Ectodermal cell (in vitro differentiated cells): ENCODE data around the gene LYRM9.
"Not testable (repeated sequence)": the region's sequence is repeated elsewhere in the genome, so short reads cannot be mapped to it uniquely, and the experiment has no call there.

Experiments
- H3K27ac ChIP-seq: 2 replicates; pipeline ENCODE4 v1.7.0; 2013; ENCODE audit warnings: mild to moderate bottlenecking, low read depth, low read length; ENCODE audit not compliant: insufficient read depth, poor library complexity, severe bottlenecking
- H3K27me3 ChIP-seq: 2 replicates; pipeline ENCODE4 v1.7.0; 2013; ENCODE audit warnings: mild to moderate bottlenecking, low read length; ENCODE audit not compliant: insufficient read depth, control insufficient read depth, poor library complexity, severe bottlenecking
- H3K36me3 ChIP-seq: one replicate; pipeline ENCODE4 v1.7.0; 2013; ENCODE audit warnings: low read length; ENCODE audit not compliant: control insufficient read depth, insufficient read depth
- H3K4me1 ChIP-seq: one replicate; pipeline ENCODE4 v1.7.0; 2013; ENCODE audit warnings: low read length; ENCODE audit not compliant: control insufficient read depth, insufficient read depth
- H3K4me3 ChIP-seq: 2 replicates; pipeline ENCODE4 v1.7.0; 2013; ENCODE audit warnings: low read depth, low read length, control low read depth; ENCODE audit not compliant: insufficient read depth
- H3K9me3 ChIP-seq: 2 replicates; pipeline ENCODE4 v1.7.0; 2013; ENCODE audit warnings: mild to moderate bottlenecking, low read length, moderate library complexity; ENCODE audit not compliant: control insufficient read depth
- WGBS, 2 experiments: methylation state at CpG; one replicate each; pipeline ENCODE4 v1.1.7; 2013; ENCODE audit warnings: missing lambda C conversion rate in 2 of 2; 5-methylcytosine and 5-hydroxymethylcytosine counted together

Gene LYRM9

DNA sequence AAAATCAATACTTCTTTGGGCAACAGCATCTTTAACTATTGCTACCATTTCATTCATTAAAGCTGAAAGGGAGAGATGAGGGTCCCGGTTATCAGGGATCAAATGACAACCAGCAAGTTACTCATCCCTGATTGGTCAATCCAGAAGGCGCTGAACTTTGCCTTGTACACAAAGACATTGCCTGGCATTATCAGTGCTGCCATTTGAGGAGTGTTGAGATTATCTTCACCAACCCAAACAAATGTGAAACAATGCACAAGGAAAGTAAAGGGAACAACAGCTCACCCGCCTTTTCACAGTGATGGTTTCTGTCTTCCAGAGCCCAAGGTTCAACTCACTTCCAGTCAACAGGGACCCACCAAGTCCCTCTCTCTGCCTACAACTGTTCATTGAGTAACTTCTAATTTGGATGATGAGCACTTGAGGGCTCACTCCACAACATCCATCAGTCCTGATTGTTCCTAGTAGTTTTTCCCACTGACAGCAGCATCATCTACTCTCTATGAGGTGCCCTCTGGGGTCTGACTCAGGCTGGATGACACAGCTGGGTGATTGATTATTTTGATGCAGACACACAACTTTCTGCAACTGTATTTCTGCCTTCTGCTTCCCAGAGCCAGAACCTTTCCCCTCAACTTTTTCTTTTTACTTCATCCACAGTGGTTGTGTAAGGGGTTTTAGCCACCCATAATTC is 32.0 kb downstream of the LYRM9 start:
- Histone ChIP-seq H3K27ac (no peak overlapping the region), H3K9me3 (no peaks in the 10 kb centered on the region), H3K4me3 (no peak overlapping the region), H3K36me3 (no peaks in the 10 kb centered on the region), H3K27me3 (no peaks in the 10 kb centered on the region), H3K4me1 (peaks cover 6% of the 10 kb centered on the region)
- WGBS, 2 experiments = 76 to 85% methylated on average over 3 of the region's 3 CpGs

DNA sequence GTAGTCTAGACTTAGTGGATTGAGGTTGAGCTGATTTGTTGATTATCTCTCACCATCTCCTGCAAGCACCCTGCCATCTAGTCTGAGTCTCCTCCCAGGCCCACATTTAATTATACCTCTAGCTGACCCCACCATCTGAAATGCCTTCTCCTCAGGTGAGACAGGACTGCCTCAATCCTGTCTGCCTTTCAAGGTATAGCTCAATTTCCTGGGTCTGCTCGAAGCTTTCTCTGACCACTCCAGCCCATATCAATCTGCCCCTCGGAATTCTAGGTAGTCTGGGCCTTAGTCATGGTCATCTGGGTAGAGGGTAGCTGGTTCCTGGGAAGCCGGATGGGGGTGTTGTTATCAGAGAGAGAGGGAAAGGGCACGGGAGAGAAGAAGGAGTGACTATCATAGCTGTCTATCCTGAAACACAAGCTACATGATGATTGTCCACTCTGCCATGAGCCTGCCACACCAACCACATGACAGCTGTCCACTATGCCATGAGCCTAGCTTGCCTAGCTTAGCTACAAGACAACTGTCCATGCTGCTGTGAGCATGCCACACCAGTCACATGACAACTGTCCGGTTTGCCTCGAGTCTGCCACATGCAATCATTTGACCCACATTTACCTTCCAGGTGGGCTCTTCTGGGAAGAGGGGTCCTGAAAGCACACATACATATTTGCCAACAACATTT is 34.4 kb downstream of the LYRM9 start:
- WGBS, 2 experiments = 92 to 93% methylated on average over 6 of the region's 6 CpGs
- H3K4me3 ChIP-seq = no peak overlapping the region
- no peaks in the 10 kb centered on the region for H3K36me3 ChIP-seq
- no peak overlapping the region for H3K27ac ChIP-seq
- H3K9me3 ChIP-seq = no peaks in the 10 kb centered on the region
- no peaks in the 10 kb centered on the region for H3K27me3 ChIP-seq
- H3K4me1 ChIP-seq = peaks cover 6% of the 10 kb centered on the region

DNA sequence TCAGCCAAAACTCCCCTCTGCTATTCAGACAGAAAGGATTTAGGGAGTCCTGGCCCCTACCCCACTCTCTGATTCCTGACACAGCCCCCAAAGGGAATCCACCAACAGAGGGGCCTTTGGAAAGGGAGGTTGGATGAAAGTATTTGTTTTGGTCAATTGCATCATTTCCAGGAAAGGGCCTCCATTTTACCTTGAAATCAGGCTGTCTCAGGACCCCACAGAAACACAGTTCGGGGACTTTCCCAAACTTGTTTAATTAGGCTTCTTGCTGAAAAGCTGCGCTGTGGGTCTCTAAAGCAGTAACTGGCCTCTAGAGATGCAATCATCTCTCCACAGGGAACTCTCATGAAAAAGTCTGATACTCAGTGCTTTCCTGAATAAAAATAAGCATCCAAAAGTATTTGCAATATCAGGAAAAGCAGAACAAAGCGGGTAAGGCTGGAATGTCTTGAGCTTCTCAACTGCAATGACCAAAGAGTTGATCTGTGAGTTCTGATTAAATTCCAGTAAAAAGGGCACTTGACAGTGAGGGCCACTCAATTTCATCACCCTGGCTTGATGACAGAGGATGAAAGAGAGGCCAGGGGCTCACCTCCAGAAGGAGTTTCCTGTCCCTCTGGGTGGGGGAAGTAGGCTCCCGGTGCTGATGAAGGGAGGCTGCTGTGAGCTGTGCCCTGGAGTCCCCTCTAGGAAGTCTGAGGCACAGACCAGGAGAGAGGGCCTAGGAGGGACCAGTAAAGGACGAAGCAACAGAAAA is 36.3 kb downstream of the LYRM9 start:
- whole genome bisulfite sequencing, 2 experiments = 84 to 85% methylated on average over 5 of the region's 5 CpGs
- Histone ChIP-seq H3K27ac (no peak overlapping the region), H3K4me1 (peaks cover 6% of the 10 kb centered on the region), H3K27me3 (no peaks in the 10 kb centered on the region), H3K9me3 (no peaks in the 10 kb centered on the region), H3K36me3 (no peaks in the 10 kb centered on the region), H3K4me3 (no peak overlapping the region)

DNA sequence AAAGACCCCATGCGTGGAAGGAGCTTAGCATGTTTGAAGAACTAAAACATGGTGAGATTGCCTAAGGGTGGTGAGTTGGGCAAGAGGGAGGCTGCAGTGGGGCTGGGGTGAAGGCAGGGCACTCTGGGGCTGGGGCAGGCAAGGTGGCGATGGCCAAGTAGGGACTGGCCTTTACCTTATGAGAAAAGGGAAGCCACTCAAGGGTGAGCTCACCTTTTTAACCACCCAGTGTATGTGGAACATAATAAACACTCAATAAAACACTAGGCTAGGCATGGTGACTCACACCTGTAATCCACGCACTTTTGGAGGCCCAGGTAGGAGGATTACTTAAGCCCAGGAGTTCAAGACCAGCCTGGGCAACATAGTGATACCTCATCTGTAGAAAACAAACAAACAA is 37.7 kb downstream of the LYRM9 start:
- no peak overlapping the region for H3K27ac ChIP-seq

DNA sequence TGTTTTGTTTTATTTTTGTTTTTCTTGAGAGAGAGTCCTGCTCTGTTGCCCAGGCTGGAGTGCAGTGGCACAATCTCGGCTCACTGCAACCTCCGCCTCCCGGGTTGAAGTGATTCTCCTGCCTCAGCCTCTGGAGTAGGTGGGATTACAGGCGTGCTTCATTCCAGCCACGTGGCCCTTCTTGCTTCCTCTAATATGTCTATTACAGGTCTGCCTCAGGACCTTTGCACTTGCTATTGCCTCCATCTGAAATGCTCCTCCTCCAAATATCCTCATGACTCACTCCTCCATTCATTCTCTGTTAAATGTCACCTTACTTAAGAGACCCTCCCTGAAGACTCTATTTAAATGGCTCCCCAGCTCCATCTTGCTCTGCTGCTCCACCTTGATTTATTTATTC is 39.0 kb downstream of the LYRM9 start:
- Histone ChIP-seq H3K9me3 (no peaks in the 10 kb centered on the region), H3K27ac (no peak overlapping the region), H3K4me3 (no peak overlapping the region), H3K36me3 (no peaks in the 10 kb centered on the region), H3K4me1 (peaks cover 6% of the 10 kb centered on the region), H3K27me3 (no peaks in the 10 kb centered on the region)
- 84 to 89% methylated on average over 5 of the region's 5 CpGs for WGBS, 2 experiments

More for the DNA sequence above, 37.7 kb downstream of the LYRM9 start:
- peaks cover 6% of the 10 kb centered on the region for H3K4me1 ChIP-seq
- no peaks in the 10 kb centered on the region for H3K27me3 ChIP-seq
- 91 to 92% methylated on average over 3 of the region's 3 CpGs for WGBS, 2 experiments
- H3K9me3 ChIP-seq = no peaks in the 10 kb centered on the region
- no peak overlapping the region for H3K4me3 ChIP-seq
- H3K36me3 ChIP-seq = no peaks in the 10 kb centered on the region

DNA sequence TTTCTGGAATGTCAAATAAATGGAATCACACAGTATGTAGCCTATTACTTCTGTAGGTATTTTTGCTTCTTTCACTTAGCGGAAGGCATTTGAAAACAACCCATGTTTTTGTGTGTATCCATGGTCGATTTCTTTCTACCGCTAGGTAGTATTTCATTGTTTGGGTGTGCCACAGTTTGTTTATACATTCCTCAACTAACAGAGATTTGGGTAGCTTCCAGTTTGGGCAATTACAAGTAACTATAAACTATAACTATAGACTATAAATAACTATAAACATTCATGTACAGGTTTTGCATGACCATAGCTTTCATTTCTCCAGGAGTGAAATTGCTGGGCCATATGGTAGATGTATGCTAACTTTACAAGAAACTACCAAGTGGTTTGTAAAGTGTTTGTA is 40.1 kb downstream of the LYRM9 start:
- no peak overlapping the region for H3K4me3 ChIP-seq
- no peaks in the 10 kb centered on the region for H3K27me3 ChIP-seq
- H3K9me3 ChIP-seq = no peaks in the 10 kb centered on the region
- H3K27ac ChIP-seq = no peak overlapping the region
- 88 to 100% methylated on average over 3 of the region's 3 CpGs for WGBS, 2 experiments
- H3K4me1 ChIP-seq = peaks cover 6% of the 10 kb centered on the region
- no peaks in the 10 kb centered on the region for H3K36me3 ChIP-seq

DNA sequence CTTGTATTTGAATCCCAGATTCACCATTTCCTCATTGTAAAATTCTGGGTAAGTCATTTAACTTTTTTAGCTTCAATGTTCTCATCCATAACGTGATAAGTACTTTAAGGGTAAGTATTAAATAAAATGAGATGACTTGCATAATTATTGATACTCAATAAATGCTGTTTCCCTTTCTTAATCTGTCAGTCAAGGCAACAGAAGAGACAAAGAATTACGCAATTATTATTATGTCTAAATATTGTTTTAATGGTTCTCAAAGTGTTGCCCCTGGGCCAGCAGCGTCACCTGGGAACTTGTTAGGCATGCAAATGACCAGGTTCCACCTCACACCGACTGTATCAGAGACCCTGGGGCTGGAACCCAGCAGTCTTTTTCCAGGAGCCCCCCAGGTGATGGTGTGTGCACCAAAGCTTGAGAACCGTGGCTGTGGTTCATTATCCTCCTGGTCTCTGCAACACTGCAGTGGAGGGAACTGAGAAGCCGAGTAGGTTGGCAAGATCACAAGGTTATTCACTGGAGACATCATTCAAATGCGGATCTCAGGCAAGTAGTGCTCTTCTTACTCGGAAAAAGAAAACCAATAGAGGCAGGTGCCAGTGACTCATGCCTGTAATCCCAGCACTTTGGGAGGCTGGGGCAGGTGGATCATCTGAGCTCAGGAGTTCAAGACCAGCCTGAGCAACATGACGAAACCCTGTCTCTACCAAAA is 43.5 kb downstream of the LYRM9 start:
- 75 to 82% methylated on average over 8 to 9 of the region's 9 CpGs for WGBS, 2 experiments
- Histone ChIP-seq H3K4me3 (no peak overlapping the region), H3K27me3 (no peaks in the 10 kb centered on the region), H3K9me3 (no peaks in the 10 kb centered on the region), H3K36me3 (no peaks in the 10 kb centered on the region), H3K27ac (no peak overlapping the region), H3K4me1 (no peaks in the 10 kb centered on the region)

DNA sequence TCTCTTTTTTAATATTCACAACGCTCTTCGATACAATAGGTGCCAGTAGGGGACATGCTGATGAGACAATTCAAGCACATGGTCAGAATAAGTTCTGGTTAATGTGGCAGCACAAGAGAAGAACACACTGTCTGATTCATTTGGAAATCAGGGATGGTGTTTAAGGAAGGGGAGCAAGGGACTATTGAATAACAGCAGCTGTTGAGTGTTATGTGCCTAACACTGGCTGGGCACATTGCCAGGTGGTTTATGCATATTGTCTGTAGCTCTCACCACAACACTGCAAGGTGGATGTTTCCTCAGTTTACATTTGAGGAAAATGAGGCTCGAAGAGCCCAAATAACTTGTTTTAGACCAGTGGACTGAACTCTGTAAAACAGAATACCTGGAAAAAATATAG is 44.2 kb downstream of the LYRM9 start:
- Histone ChIP-seq H3K27ac (no peak overlapping the region), H3K4me3 (no peak overlapping the region), H3K4me1 (no peaks in the 10 kb centered on the region), H3K36me3 (no peaks in the 10 kb centered on the region), H3K9me3 (no peaks in the 10 kb centered on the region), H3K27me3 (no peaks in the 10 kb centered on the region)
- WGBS, 2 experiments = 96% methylated on average over 3 of the region's 3 CpGs

DNA sequence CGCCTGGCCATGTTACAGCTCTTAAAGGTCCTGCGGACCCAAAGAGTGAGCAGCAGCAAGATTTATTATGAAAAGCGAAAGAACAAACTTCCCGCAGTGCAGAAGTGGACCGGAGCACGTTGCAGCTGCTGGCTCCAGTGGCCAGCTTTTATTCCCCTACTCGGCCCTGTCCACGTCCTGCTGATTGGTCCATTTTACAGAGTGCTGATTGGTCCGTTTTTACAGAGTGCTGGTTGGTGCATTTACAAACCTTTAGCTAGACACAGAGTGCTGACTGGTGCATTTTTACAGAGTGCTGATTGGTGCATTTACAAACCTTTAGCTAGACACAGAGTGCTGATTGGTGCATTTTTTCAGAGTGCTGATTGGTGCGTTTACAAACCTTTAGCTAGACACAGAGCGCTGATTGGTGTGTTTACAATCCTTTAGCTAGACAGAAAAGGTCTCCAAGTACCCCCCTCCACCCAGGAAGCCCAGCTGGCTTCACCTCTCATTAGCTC is 46.3 kb downstream of the LYRM9 start:
- not testable (repeated sequence) for H3K4me1 ChIP-seq, H3K27ac ChIP-seq, H3K9me3 ChIP-seq, H3K4me3 ChIP-seq, H3K36me3 ChIP-seq, H3K27me3 ChIP-seq
- 93 to 95% methylated on average over 11 of the region's 11 CpGs for WGBS, 2 experiments
